GM21528 (cell line): ENCODE measurements around the gene UQCC3.
"Not testable (repeated sequence)": the region's sequence is repeated elsewhere in the genome, so short reads cannot be mapped to it uniquely, and the experiment has no call there.

Experiments
- ATAC-seq: cut with Tn5 transposase; IDR thresholded peaks from one replicate; pipeline ENCODE4 v1.9.1; 2021; ENCODE audit warnings: mild to moderate bottlenecking, moderate library complexity; ENCODE audit not compliant: unreplicated experiment, low FRiP score

The UQCC3 gene

GRCh38 chr11:62665075-62665598 lies 6.3 kb upstream of the UQCC3 start, which contains the start of the genes C11orf98 and CSKMT:
Gene C11orf98 (minus strand): TSS chr11:62665210. CDS start chr11:62665169, 41 bp downstream.
Gene CSKMT (plus strand): TSS chr11:62665312. CDS start chr11:62665880, 568 bp downstream.
- ATAC-seq = peak; percentile 79

GRCh38 chr11:62665599-62666258 lies 5.7 kb upstream of the UQCC3 start:
- peak; percentile 23 for ATAC-seq

GRCh38 chr11:62666259-62666926 lies 5.1 kb upstream of the UQCC3 start:
- ATAC-seq = no peak

- ATAC-seq = no peak
Observed at GRCh38 chr11:62667460-62667859, 4.0 kb upstream of the UQCC3 start.

- no peak for ATAC-seq
Observed at GRCh38 chr11:62669420-62670161, 1.9 kb upstream of the UQCC3 start.

- no peak for ATAC-seq
Observed at GRCh38 chr11:62671236-62671607, 251 bp upstream of the UQCC3 start.

- no peak for ATAC-seq
Observed at GRCh38 chr11:62673196-62673525, 1.7 kb downstream of the UQCC3 start.

- not testable (repeated sequence) for ATAC-seq
Observed at GRCh38 chr11:62675415-62675814, 3.9 kb downstream of the UQCC3 start.

GRCh38 chr11:62676698-62677097 lies 5.2 kb downstream of the UQCC3 start:
- no peak for ATAC-seq

GRCh38 chr11:62677156-62677555 lies 5.7 kb downstream of the UQCC3 start:
- ATAC-seq = no peak

- no peak for ATAC-seq
Observed at GRCh38 chr11:62677714-62678113, 6.2 kb downstream of the UQCC3 start.

GRCh38 chr11:62678433-62678769 lies 6.9 kb downstream of the UQCC3 start:
- no peak for ATAC-seq

- ATAC-seq = no peak
Observed at GRCh38 chr11:62678770-62679696, 7.6 kb downstream of the UQCC3 start, which contains the start of gene UBXN1. Gene UBXN1 (minus strand): TSS chr11:62679073. CDS start chr11:62678923, 150 bp downstream.

- ATAC-seq = no peak
Observed at GRCh38 chr11:62680825-62681240, 9.4 kb downstream of the UQCC3 start.

GRCh38 chr11:62682518-62682917 lies 11.0 kb downstream of the UQCC3 start:
- no peak for ATAC-seq

- no peak for ATAC-seq
Observed at GRCh38 chr11:62687508-62688396, 16.3 kb downstream of the UQCC3 start.

GRCh38 chr11:62688491-62688890 lies 17.0 kb downstream of the UQCC3 start:
- no peak for ATAC-seq

GRCh38 chr11:62689421-62690183 lies 18.1 kb downstream of the UQCC3 start, which contains the start of gene LRRN4CL:
Gene LRRN4CL (minus strand): TSS chr11:62689530. CDS start chr11:62688508, 1,022 bp downstream.
- ATAC-seq = no peak
